COLO668 (cell line): Measurements from ENCODE around the gene CYBC1.
"Not testable (repeated sequence)": the region's sequence is repeated elsewhere in the genome, so short reads cannot be mapped to it uniquely, and the experiment has no call there.

Experiments
- DNase-seq: peaks from one replicate; lab custom pipeline; 2025; ENCODE audit not compliant: unreplicated experiment; lab: John Stamatoyannopoulos, UW

Gene CYBC1

GRCh38 chr17:82479602-82480001 is 29.1 kb upstream of the CYBC1 start:
- no peak for DNase-seq

GRCh38 chr17:82477934-82478333 is 27.4 kb upstream of the CYBC1 start:
- no peak for DNase-seq

GRCh38 chr17:82475458-82475857 is 24.9 kb upstream of the CYBC1 start:
- DNase-seq = no peak

- no peak for DNase-seq
These were observed 23.9 kb upstream of the CYBC1 start for GRCh38 chr17:82474223-82475010.

GRCh38 chr17:82470065-82470464 is 19.5 kb upstream of the CYBC1 start:
- DNase-seq = no peak

GRCh38 chr17:82468692-82469091 is 18.1 kb upstream of the CYBC1 start:
- DNase-seq = no peak

GRCh38 chr17:82465023-82465603 is 14.6 kb upstream of the CYBC1 start:
- no peak for DNase-seq

- DNase-seq = no peak
These were observed 14.0 kb upstream of the CYBC1 start for GRCh38 chr17:82464567-82464929.

GRCh38 chr17:82463925-82464566 is 13.5 kb upstream of the CYBC1 start:
- DNase-seq = no peak

- DNase-seq = no peak
These were observed 12.8 kb upstream of the CYBC1 start for GRCh38 chr17:82463391-82463790.

GRCh38 chr17:82461827-82462524 is 11.4 kb upstream of the CYBC1 start:
- peak; percentile 88 for DNase-seq

GRCh38 chr17:82459936-82460335 is 9.4 kb upstream of the CYBC1 start:
- not testable (repeated sequence) for DNase-seq

GRCh38 chr17:82458885-82459424 is 8.4 kb upstream of the CYBC1 start:
- DNase-seq = peak; percentile 59

GRCh38 chr17:82458179-82458884 is 7.8 kb upstream of the CYBC1 start, which contains the start of gene NARF:
NARF (plus strand) TSS chr17:82458741; CDS start chr17:82458804, 63 bp downstream.
- DNase-seq = peak; percentile 97

- DNase-seq = no peak
These were observed 7.3 kb upstream of the CYBC1 start for GRCh38 chr17:82457929-82458178.

GRCh38 chr17:82457073-82457928 is 6.7 kb upstream of the CYBC1 start:
- peak; percentile 41 for DNase-seq

- not testable (repeated sequence) for DNase-seq
These were observed 3.2 kb upstream of the CYBC1 start for GRCh38 chr17:82453706-82454105.

- not testable (repeated sequence) for DNase-seq
These were observed 2.6 kb upstream of the CYBC1 start for GRCh38 chr17:82453151-82453550.

GRCh38 chr17:82452162-82452561 is 1.6 kb upstream of the CYBC1 start:
- DNase-seq = no peak

- no peak for DNase-seq
These were observed 632 bp downstream of the CYBC1 start for GRCh38 chr17:82449883-82450356.
